Smooth muscle cell of the umbilical artery (primary cell): ENCODE results near the gene DCAF8. TPM values are rescaled to one million over a fixed set of nuclear protein-coding genes. Genes with fewer than 3 reads are reported as not detected.

ENCODE experiments used
- total RNA-seq: library from RNA; depleted of rRNA; stranded (reverse); fragments of >200 nt; gene quantifications from 2 replicates; pipeline ENCODE4 v1.2.3, GENCODE V29; 2014

DCAF8 gene
- total RNA-seq: 67.1 and 81.3 TPM in 2 replicates

DNA sequence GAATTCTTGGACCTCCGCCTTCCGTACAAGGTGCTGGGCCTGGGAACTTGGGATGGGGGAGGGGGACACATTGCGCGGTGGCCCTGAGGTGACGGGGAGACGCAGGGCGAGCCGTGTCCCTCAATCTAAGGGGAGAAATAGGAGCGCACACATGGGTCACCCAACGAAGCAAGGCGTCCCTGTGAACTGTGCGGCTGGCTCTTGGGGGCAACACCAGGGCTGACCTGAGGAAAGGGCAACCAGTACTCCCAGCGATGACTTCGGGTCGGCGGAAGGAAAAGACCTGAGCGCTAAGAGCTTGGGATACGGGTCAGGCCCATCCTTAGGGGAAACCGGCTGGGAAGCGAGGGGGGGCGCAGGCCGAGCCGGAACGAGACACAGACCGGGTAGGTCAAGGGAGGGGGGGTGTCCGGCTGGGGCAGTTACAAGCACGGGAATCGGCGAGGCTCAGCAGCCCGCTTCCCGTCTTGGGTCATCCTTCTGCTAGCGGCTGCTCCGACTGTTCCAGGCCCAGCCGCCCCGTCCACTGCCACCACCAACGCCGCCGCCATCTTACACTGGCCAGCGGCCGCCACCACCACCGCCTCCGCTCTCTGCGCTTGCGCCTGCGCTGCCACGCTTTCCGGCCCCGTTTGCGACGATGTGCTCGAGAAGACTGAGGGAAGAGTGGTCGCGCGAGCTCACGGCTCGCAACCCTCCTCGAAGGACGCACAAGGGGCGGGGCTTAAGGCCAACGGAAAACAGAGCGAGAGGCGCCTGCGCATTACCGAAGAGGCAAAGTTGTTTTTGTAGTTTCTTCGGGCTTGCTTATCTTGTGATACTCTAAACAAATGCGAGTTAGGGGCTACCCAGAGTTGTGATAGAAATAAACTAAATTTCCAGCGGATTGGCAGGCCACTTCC is at the start of gene DCAF8:
Gene DCAF8 (minus strand): TSS at position 657 of the 902 bp plus-strand sequence. CDS start 18,541 bp downstream, outside the sequence.

DNA sequence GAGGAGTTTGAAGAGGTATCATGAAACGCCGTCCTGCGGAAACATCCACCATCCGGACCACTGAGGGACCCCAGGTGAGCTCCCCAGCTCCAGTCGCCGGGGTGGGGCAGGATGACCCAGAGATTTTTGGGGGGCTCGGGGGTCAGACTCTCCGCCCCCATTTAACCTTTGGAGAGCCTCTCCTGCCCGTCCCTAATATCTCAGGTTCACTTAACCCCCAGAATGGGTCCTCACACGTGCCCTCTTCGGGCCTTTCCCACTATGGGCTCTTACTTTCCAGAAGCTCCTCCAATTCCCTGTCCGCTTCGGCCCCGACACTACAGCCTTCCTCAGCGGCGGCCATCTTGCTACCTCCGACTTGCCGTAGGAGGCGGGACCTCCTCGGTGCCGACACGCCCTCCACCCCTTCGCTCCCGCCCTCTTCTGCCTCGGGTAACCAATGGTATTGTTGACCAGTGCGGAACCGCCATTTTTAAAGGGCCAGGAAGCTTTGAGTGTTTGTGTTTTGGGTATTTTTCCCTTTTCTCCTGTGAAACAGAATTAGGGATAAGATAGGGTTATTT is 22.5 kb upstream of the DCAF8 start, which contains the start of gene PEX19:
Gene PEX19 (minus strand): TSS at position 352 of the 563 bp plus-strand sequence. CDS start 9 bp downstream, at position 343.

DNA sequence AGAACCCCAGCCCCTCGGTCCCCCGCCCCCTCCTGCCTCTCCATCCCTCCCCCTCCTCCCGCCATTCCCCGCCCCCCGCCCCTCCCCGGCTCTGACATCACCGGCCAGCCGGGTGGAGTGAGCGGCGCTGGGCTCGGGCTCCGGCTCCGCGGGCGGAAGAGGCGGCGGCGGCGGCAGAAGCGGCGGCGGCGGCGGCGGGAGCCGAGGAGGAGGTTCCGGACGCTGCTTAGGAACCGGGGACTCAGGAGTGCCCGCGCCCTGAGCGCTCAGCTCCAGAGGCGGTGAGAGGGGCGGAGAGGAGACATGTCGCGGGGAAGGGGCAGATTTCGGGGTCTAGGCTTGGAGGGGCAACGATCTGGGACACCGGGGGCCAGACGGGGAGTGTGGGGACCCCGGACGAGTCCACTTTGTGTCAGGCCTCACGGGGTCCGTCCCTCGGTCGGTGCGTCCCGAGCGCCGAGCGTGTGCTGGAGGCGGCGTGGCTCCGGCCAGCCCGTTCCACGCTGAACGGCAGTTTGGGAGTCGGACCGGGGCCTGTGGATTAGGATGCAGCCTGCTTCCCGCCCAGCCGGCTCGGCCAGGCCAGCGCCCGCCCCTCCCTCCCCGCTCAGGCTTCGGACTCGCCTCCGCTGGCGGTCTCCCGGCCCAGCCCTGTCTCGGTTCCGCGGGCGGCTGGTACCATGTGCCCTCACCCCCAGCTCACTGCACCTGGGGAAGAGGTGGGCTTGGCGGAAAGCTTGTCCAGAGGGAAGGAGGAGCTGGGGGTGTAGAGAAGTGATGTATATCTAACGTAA is 56.9 kb downstream of the DCAF8 start, which contains the start of gene PEA15:
Gene PEA15 (plus strand): TSS at position 143 of the 794 bp plus-strand sequence. CDS start 6,161 bp downstream, outside the sequence.

DNA sequence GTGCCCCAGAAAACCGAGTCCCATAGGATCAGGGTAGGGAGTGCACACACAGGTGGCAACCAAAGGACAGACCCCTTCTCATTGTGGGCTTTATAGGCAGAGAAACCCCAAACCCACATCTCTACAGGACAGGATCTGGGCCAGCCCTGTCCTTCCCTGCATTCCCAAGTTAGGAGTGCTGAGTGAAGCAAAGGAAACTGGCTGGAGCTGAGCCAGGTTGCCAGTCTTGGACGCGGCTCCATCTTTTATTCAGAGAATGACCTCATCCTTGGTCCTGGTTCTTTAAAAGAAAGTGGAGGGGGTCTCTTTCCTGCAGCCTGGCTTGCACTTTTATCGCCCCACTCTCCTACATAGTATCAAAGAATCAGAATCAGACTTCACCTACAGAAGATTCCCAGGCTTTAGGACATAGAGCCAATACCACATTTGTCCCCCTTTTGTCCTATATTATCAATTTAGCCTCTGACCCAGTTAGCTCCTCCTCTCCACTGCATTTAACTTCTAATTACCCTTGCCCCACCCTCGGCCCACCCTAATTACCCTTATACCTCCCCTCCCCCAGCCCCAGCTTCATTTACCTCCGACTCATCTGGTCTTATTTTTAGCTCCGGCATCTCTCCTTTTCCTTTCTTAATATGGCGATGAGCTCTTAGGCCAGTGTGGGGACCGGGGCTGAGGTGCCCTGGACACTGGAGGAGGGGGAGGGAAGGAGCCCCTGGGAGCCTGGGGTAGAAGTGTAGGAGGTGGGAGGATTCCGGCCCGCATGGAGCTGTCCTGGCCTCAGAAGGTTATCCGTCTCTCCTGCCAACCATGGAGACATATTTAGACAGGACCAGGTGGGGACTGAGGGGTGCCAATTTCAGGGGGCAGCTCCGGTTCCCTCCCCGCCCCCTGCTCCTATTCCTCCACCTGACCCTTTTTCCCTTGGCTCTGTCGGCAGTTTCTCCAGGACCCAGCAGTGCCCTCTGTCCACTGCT is 72.4 kb downstream of the DCAF8 start, which contains the start of gene CASQ1:
Gene CASQ1 (plus strand): TSS at position 927 of the 977 bp plus-strand sequence. CDS start 177 bp downstream, outside the sequence.

Other genes starting within 250 kb of the DCAF8 start
- gene PIGM, start 230.6 kb downstream of the DCAF8 start, total RNA-seq: 3.7 and 4.8 TPM in 2 replicates
- not detected in 2 replicates for gene KCNJ10, start 192.4 kb downstream of the DCAF8 start, total RNA-seq
- gene KCNJ9, start 181.0 kb downstream of the DCAF8 start, total RNA-seq: not detected in 2 replicates
- 53.2 and 56.4 TPM in 2 replicates for gene IGSF8, start 163.9 kb downstream of the DCAF8 start, total RNA-seq
- gene ATP1A2, start 146.8 kb downstream of the DCAF8 start, total RNA-seq: under 0.01 TPM in 1 of 2 replicates, not detected in the other
- gene ATP1A4, start 110.9 kb downstream of the DCAF8 start, total RNA-seq: not detected in 2 replicates
- 0.09 TPM in 1 of 2 replicates, not detected in the other for gene CASQ1, start 72.0 kb downstream of the DCAF8 start, total RNA-seq
- 71.9 and 168 TPM in 2 replicates for gene PEA15, start 57.2 kb downstream of the DCAF8 start, total RNA-seq
- 40.2 and 46.9 TPM in 2 replicates for gene PEX19, start 22.6 kb upstream of the DCAF8 start, total RNA-seq
- gene COPA, start 80.7 kb upstream of the DCAF8 start, total RNA-seq: 416 and 428 TPM in 2 replicates
- 181 and 242 TPM in 2 replicates for gene NCSTN, start 80.8 kb upstream of the DCAF8 start, total RNA-seq
- not detected in 2 replicates for gene NHLH1, start 104.5 kb upstream of the DCAF8 start, total RNA-seq
- under 0.01 and 0.23 TPM in 2 replicates for gene VANGL2, start 138.0 kb upstream of the DCAF8 start, total RNA-seq